Prostate gland (tissue), 2 donors: ENCODE results near the gene ZNF831.

Experiments used
- POLR2A ChIP-seq: fragments of 450-650 bp; IDR thresholded peaks from one replicate; pipeline ENCODE4 v1.6.1; 2016; ENCODE audit warnings: antibody characterized with exemption, mild to moderate bottlenecking
- TF ChIP-seq, protein P1 (sequence below), 4 experiments: fragments of 200-600 bp in 2 of 4; fragments of 450-650 bp in 2 of 4; sonication (generic) in 2 of 4; IDR thresholded peaks; 1 replicate in 3 of 4; 2 replicates in 1 of 4; pipeline ENCODE4 v1.5.1; 2016 to 2019; ENCODE audit warnings: antibody characterized with exemption in 4 of 4, mild to moderate bottlenecking in 2 of 4, moderate library complexity in 2 of 4

DNA sequence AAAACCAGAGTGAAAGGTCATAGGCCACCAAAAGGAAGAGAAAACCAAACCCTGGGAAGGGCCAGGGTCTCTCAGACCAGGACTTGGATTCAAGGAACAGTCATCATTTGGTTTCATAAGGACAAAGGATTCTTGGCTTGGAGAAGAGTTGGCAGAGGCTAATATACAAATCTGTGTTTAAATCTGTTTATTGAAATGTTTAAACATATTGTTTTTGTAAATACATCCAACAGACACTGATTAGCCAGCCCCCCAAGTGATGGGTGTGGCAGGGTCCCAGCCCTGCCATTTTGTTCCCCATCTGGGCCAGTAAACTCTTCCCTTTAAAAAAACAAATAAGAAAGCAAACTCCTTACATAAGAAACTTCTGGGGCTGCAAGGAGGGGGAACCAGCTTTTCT lies 6.1 kb upstream of the ZNF831 start:
- no peak for TF ChIP-seq POLR2A
- TF ChIP-seq, protein P1, sequence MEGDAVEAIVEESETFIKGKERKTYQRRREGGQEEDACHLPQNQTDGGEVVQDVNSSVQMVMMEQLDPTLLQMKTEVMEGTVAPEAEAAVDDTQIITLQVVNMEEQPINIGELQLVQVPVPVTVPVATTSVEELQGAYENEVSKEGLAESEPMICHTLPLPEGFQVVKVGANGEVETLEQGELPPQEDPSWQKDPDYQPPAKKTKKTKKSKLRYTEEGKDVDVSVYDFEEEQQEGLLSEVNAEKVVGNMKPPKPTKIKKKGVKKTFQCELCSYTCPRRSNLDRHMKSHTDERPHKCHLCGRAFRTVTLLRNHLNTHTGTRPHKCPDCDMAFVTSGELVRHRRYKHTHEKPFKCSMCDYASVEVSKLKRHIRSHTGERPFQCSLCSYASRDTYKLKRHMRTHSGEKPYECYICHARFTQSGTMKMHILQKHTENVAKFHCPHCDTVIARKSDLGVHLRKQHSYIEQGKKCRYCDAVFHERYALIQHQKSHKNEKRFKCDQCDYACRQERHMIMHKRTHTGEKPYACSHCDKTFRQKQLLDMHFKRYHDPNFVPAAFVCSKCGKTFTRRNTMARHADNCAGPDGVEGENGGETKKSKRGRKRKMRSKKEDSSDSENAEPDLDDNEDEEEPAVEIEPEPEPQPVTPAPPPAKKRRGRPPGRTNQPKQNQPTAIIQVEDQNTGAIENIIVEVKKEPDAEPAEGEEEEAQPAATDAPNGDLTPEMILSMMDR (IDR thresholded peaks at IDR 0.05) = no peak
